Kidney epithelial cell (primary cell): ENCODE data around the gene SLMAP. TPM values are rescaled to one million over a fixed set of nuclear protein-coding genes. Genes with fewer than 3 reads are reported as not detected.

Experiments
- DNase-seq: peaks from one replicate; pipeline ENCODE4 v3.0.0-alpha.2; 2010; ENCODE audit warnings: low read depth
- H3K27me3 ChIP-seq: 2 replicates; pipeline ENCODE4 v1.6.0; 2011; ENCODE audit warnings: low read length; ENCODE audit not compliant: control insufficient read depth, insufficient read depth
- H3K36me3 ChIP-seq: 2 replicates; pipeline ENCODE4 v1.5.1; 2011; ENCODE audit warnings: low read length; ENCODE audit not compliant: control insufficient read depth, insufficient read depth
- H3K4me3 ChIP-seq: 2 replicates; pipeline ENCODE4 v1.5.1; 2011; ENCODE audit warnings: low read depth, mild to moderate bottlenecking, control low read depth, low read length
- CTCF ChIP-seq: IDR thresholded peaks from 2 replicates; pipeline ENCODE4 v1.5.1; 2011; ENCODE audit warnings: mild to moderate bottlenecking, moderate library complexity, low read length, control low read depth, inconsistent platforms; ENCODE audit not compliant: insufficient read depth, poor library complexity, severe bottlenecking
- total RNA-seq: library from RNA; depleted of rRNA; stranded (reverse); fragments of >200 nt; gene quantifications from 2 replicates; pipeline ENCODE4 v1.2.3, GENCODE V29; 2015

SLMAP gene
- total RNA-seq, 1 donor from 2014 or later = 48.6 TPM

GRCh38 chr3:57942388-57942787 is 186.3 kb downstream of the SLMAP start:
- no peak for DNase-seq
- H3K4me3 ChIP-seq = no peak overlapping the region
- no peak for TF ChIP-seq CTCF
- H3K27me3 ChIP-seq = no peaks in the 10 kb centered on the region
- no peaks in the 10 kb centered on the region for H3K36me3 ChIP-seq

DNA sequence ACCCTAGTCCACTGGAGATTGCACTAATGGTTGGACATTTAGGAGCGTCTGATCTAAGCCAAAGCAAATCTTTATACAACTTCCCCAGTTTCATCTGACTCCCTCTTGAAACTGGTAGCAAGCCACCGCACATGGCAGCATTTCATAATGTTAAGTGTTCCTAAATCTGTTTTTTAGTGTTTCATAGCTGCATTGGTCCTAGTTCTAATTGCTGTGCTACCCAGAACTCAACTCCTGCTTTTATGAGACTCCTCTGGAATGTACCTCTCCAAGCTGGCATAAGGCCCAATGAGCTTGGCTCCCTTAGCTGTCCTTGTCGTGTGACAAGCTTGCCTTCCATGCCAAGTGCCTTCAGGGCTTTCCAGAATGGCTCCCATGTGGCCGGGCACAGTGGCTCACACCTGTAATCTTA is 186.8 kb downstream of the SLMAP start:
- H3K27me3 ChIP-seq = no peaks in the 10 kb centered on the region
- no peaks in the 10 kb centered on the region for H3K36me3 ChIP-seq
- no peak for DNase-seq
- no peak for TF ChIP-seq CTCF
- no peak overlapping the region for H3K4me3 ChIP-seq

GRCh38 chr3:57943525-57944495 is 187.7 kb downstream of the SLMAP start:
- no peak for DNase-seq
- TF ChIP-seq CTCF = no peak
- Histone ChIP-seq H3K27me3 (no peaks in the 10 kb centered on the region), H3K36me3 (no peaks in the 10 kb centered on the region), H3K4me3 (no peak overlapping the region)

- DNase-seq = no peak
- H3K36me3 ChIP-seq = no peaks in the 10 kb centered on the region
- no peak overlapping the region for H3K4me3 ChIP-seq
- H3K27me3 ChIP-seq = no peaks in the 10 kb centered on the region
- TF ChIP-seq CTCF = no peak
Observed at GRCh38 chr3:57946970-57947381, 190.9 kb downstream of the SLMAP start.

- Histone ChIP-seq H3K36me3 (no peaks in the 10 kb centered on the region), H3K4me3 (no peak overlapping the region), H3K27me3 (no peaks in the 10 kb centered on the region)
- no peak for TF ChIP-seq CTCF
- no peak for DNase-seq
Observed at GRCh38 chr3:57948080-57948671, 192.1 kb downstream of the SLMAP start.
